OCI-LY3 (cell line): ENCODE results near the gene STRADB.

Experiments
- H2AFZ ChIP-seq: fragments of 200-600, 300-600 bp; shearing (Covaris generic); 2 replicates; pipeline ENCODE4 v1.6.0; 2014; ENCODE audit warnings: antibody characterized with exemption, low read depth, low read length
- H3K27ac ChIP-seq: fragments of 200-600, 300-600 bp; sonication (generic); 2 replicates; pipeline ENCODE4 v1.5.1; 2014; ENCODE audit warnings: mild to moderate bottlenecking, low read length, moderate library complexity, mixed read lengths
- H3K27me3 ChIP-seq: fragments of 200-600, 300-600 bp; sonication (generic); 2 replicates; pipeline ENCODE4 v1.6.1; 2014; ENCODE audit warnings: low read depth, low read length, mixed read lengths
- H3K36me3 ChIP-seq: fragments of 200-600, 300-600 bp; sonication (generic); replicated peaks from 2 replicates; pipeline ENCODE3; 2014; ENCODE audit warnings: low read depth, low read length, mixed read lengths
- H3K4me1 ChIP-seq: fragments of 300-600, 200-600 bp; sonication (generic); 2 replicates; pipeline ENCODE4 v1.6.1; 2014; ENCODE audit warnings: low read length, mixed read lengths
- H3K4me2 ChIP-seq: fragments of 200-600, 300-600 bp; sonication (generic); 2 replicates; pipeline ENCODE4 v1.6.1; 2014; ENCODE audit warnings: low read length, mixed read lengths
- H3K4me3 ChIP-seq: fragments of 300-600, 200-600 bp; sonication (generic); 2 replicates; pipeline ENCODE4 v1.5.1; 2014; ENCODE audit warnings: antibody characterized with exemption, mild to moderate bottlenecking, low read length, moderate library complexity
- H3K79me2 ChIP-seq: fragments of 300-600, 200-600 bp; shearing (Covaris generic); 2 replicates; pipeline ENCODE4 v1.6.1; 2014; ENCODE audit warnings: mild to moderate bottlenecking, low read length, mixed read lengths
- H3K9ac ChIP-seq: fragments of 300-600, 200-600 bp; shearing (Covaris generic); 2 replicates; pipeline ENCODE4 v1.6.0; 2014; ENCODE audit warnings: mild to moderate bottlenecking, low read length, moderate library complexity
- H3K9me3 ChIP-seq: fragments of 200-600, 300-600 bp; shearing (Covaris generic); 2 replicates; pipeline ENCODE4 v1.6.1; 2014; ENCODE audit warnings: low read length, mixed read lengths; ENCODE audit not compliant: insufficient read depth
- H4K20me1 ChIP-seq: fragments of 200-600, 300-600 bp; sonication (generic); 2 replicates; pipeline ENCODE4 v1.6.1; 2016; ENCODE audit warnings: low read length, mixed read lengths; ENCODE audit not compliant: insufficient read depth
- EZH2phosphoT487 ChIP-seq: fragments of 200-600 bp; shearing (Covaris generic); IDR thresholded peaks from 2 replicates; pipeline ENCODE4 v1.6.1; 2018; ENCODE audit warnings: antibody characterized with exemption, mixed run types, low read depth
- TF ChIP-seq, protein P1 (sequence below): fragments of 200-600, 300-600 bp; sonication (generic); IDR thresholded peaks from 2 replicates; pipeline ENCODE4 v1.5.1; 2014; ENCODE audit warnings: antibody characterized with exemption, low read length, low read depth

Gene STRADB

DNA sequence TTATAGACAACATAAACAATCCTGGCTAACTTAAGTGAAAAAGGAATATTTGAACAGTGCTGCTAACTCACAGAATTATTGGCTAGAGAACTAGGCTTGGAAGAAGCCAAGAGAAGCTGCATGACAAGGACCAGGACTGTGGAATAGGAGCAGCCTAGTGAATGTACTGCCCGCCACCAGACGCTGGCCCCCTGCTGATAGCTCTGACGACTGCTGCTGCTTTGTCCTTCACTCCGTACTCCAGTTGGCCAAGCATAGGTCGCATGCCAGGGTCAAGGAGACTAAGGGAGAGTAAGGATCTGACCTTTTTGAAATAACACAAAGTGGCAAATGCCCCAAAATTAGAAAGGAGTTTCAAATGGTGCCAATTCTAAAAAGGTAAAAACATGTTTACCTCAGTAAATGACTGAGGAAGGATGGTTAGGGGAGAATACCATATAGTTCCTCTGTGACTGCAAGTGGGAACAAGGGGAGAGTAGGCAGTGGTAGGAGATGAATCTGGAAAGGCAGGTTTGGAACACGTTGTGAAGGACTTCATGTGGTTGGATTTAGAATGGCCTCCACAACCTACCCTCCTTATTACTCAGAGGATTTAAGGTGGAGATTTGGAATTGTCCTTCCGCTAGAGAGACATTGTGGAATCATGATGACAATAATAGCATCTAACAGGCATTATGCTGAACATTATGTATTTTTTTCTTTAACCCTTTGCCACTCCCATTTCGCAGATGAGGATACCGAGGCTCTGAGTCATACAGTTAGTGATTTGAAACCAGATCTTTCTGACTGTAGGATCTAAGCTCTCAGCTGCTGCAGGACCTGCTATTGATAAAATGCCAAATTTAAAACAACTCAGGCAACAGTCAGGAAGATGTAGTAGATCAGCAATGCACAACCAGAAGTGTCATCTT, 19.5 kb downstream of the STRADB start:
- no peaks in the 10 kb centered on the region for H3K9me3 ChIP-seq
- H3K4me3 ChIP-seq: no peak overlapping the region
- TF ChIP-seq, protein P1, sequence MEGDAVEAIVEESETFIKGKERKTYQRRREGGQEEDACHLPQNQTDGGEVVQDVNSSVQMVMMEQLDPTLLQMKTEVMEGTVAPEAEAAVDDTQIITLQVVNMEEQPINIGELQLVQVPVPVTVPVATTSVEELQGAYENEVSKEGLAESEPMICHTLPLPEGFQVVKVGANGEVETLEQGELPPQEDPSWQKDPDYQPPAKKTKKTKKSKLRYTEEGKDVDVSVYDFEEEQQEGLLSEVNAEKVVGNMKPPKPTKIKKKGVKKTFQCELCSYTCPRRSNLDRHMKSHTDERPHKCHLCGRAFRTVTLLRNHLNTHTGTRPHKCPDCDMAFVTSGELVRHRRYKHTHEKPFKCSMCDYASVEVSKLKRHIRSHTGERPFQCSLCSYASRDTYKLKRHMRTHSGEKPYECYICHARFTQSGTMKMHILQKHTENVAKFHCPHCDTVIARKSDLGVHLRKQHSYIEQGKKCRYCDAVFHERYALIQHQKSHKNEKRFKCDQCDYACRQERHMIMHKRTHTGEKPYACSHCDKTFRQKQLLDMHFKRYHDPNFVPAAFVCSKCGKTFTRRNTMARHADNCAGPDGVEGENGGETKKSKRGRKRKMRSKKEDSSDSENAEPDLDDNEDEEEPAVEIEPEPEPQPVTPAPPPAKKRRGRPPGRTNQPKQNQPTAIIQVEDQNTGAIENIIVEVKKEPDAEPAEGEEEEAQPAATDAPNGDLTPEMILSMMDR: no peak
- no peak for TF ChIP-seq EZH2phosphoT487
- no peak overlapping the region for H3K27ac ChIP-seq
- no peaks in the 10 kb centered on the region for H3K4me1 ChIP-seq
- H3K36me3 ChIP-seq: peaks cover 4% of the 10 kb centered on the region
- H3K79me2 ChIP-seq: no peaks in the 10 kb centered on the region
- H3K27me3 ChIP-seq: no peaks in the 10 kb centered on the region
- H4K20me1 ChIP-seq: no peaks in the 10 kb centered on the region
- no peak overlapping the region for H3K4me2 ChIP-seq
- H3K9ac ChIP-seq: no peak overlapping the region
- H2AFZ ChIP-seq: no peak overlapping the region

DNA sequence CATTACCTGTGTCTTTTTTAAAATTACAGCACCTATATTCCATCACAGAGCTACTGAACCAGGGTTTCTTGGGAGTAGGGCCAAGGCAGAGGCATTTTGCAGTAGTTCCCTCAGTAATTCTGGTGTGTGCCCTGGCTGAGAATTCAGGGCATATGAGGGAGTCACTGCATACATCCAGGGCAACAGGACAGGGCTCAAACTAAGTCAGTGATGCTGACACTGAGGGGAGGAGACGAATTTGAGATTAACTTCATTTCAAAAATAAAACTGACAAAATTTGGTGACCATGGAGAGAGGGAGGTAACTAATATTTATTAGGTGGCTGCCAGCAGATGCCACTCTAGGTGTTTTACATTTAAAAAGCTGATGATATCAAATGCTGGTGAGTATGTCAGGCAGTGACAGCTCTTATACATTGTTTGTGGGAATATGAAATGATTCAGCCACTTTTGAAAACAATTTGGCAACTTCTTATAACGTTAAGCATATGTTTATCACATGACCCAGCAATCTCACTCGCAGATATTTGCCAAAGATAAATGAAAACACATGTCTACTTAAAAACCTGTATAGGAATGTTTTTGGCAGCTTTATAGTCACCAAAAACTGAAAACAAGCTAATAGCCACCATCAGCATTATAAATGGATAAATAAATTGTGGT, 20.3 kb downstream of the STRADB start:
- no peak for TF ChIP-seq EZH2phosphoT487
- TF ChIP-seq, protein P1: no peak
- H4K20me1 ChIP-seq: no peaks in the 10 kb centered on the region
- H3K4me2 ChIP-seq: no peak overlapping the region
- no peaks in the 10 kb centered on the region for H3K9me3 ChIP-seq
- no peak overlapping the region for H3K27ac ChIP-seq
- H3K79me2 ChIP-seq: no peaks in the 10 kb centered on the region
- H3K36me3 ChIP-seq: peaks cover 4% of the 10 kb centered on the region
- no peak overlapping the region for H2AFZ ChIP-seq
- no peaks in the 10 kb centered on the region for H3K27me3 ChIP-seq
- H3K9ac ChIP-seq: no peak overlapping the region
- no peak overlapping the region for H3K4me3 ChIP-seq
- H3K4me1 ChIP-seq: no peaks in the 10 kb centered on the region

DNA sequence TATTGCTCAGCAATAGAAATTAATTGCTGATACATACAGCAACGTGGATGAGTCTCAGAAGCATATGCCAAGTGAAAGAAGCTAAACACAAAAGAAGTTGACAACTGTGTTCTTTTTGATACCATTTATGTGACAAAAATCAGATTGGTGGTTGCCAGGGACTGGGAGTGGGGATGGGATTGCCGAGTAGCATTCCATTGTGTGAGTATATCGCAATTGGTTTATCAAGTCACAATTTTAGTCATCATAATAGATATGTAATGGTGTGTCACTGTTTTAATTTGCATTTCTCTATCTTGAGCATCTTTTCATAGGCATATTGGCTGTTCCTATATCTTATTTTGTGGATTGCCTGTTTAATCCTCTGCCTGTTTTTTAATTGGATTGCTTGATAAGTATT, 20.9 kb downstream of the STRADB start:
- Histone ChIP-seq H3K79me2 (no peaks in the 10 kb centered on the region), H3K36me3 (peaks cover 4% of the 10 kb centered on the region), H3K9ac (no peak overlapping the region), H3K4me1 (no peaks in the 10 kb centered on the region), H3K4me3 (no peak overlapping the region), H3K9me3 (no peaks in the 10 kb centered on the region), H2AFZ (no peak overlapping the region), H3K27ac (no peak overlapping the region), H4K20me1 (no peaks in the 10 kb centered on the region), H3K27me3 (no peaks in the 10 kb centered on the region), H3K4me2 (no peak overlapping the region)
- TF ChIP-seq, protein P1: no peak
- TF ChIP-seq EZH2phosphoT487: no peak

DNA sequence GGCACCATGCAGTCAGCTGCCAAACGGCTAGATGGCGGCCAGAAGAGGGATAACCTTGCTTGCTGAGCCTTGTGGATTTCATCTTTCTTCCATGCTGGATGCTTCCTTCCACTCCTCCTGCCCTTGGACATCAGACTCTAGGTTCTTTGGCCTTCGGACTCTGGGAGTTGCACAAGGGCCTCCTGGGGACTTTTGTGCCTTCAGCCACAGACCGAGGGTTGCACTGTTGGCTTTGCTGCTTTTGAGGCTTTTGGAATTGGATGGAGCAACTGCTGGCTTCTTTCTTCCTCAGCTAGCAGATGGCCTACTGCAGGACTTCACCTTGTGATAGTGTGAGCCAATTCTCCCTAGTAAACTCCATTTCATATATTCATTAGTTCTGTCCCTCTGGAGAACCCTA, 31.0 kb downstream of the STRADB start:
- TF ChIP-seq EZH2phosphoT487: no peak
- TF ChIP-seq, protein P1: no peak
- no peaks in the 10 kb centered on the region for H3K79me2 ChIP-seq
- H3K4me2 ChIP-seq: no peak overlapping the region
- H3K9me3 ChIP-seq: no peaks in the 10 kb centered on the region
- 0 out of 2 replicates have a peak, but pooled peaks cover 4% of the 10 kb centered on the region for H3K4me1 ChIP-seq
- H3K36me3 ChIP-seq: no peaks in the 10 kb centered on the region
- no peaks in the 10 kb centered on the region for H4K20me1 ChIP-seq
- H2AFZ ChIP-seq: no peak overlapping the region
- H3K9ac ChIP-seq: no peak overlapping the region
- H3K27ac ChIP-seq: no peak overlapping the region
- no peak overlapping the region for H3K4me3 ChIP-seq
- H3K27me3 ChIP-seq: no peaks in the 10 kb centered on the region
